ENCODE data around the gene TFAP2B.

Gene TFAP2B

GRCh38 chr6:50818673-50819072, at the start of gene TFAP2B:
Gene TFAP2B (plus strand): TSS chr6:50818871. CDS start chr6:50818892, 21 bp downstream.
- no peak for DNase-seq (ENCODE audit: low spot score)

- no peak for DNase-seq (ENCODE audit: low spot score)
Measured at GRCh38 chr6:50778696-50779095, 40.0 kb upstream of the TFAP2B start.

GRCh38 chr6:50780382-50780781, 38.3 kb upstream of the TFAP2B start:
- DNase-seq (ENCODE audit: low spot score) = no peak

GRCh38 chr6:50785921-50786320, 32.8 kb upstream of the TFAP2B start:
- no peak for DNase-seq (ENCODE audit: low spot score)

GRCh38 chr6:50791900-50792508, 26.7 kb upstream of the TFAP2B start:
- DNase-seq (ENCODE audit: low spot score) = peak; percentile 59

- DNase-seq (ENCODE audit: low spot score) = no peak
Measured at GRCh38 chr6:50792771-50793170, 25.9 kb upstream of the TFAP2B start.

- DNase-seq (ENCODE audit: low spot score) = no peak
Measured at GRCh38 chr6:50795574-50795973, 23.1 kb upstream of the TFAP2B start.

GRCh38 chr6:50804283-50804682, 14.4 kb upstream of the TFAP2B start:
- no peak for DNase-seq (ENCODE audit: low spot score)

- no peak for DNase-seq (ENCODE audit: low spot score)
Measured at GRCh38 chr6:50807035-50807434, 11.6 kb upstream of the TFAP2B start.

GRCh38 chr6:50815436-50816114, 3.1 kb upstream of the TFAP2B start:
- DNase-seq (ENCODE audit: low spot score) = peak; percentile 33

GRCh38 chr6:50816115-50816675, 2.5 kb upstream of the TFAP2B start:
- peak; percentile 72 for DNase-seq (ENCODE audit: low spot score)

GRCh38 chr6:50816947-50817645, 1.6 kb upstream of the TFAP2B start:
- no peak for DNase-seq (ENCODE audit: low spot score)

- DNase-seq (ENCODE audit: low spot score) = no peak
Measured at GRCh38 chr6:50817646-50817950, 1.1 kb upstream of the TFAP2B start.

- DNase-seq (ENCODE audit: low spot score) = no peak
Measured at GRCh38 chr6:50818020-50818419, 651 bp upstream of the TFAP2B start.

- peak; percentile 52 for DNase-seq (ENCODE audit: low spot score)
Measured at GRCh38 chr6:50819466-50819903, 814 bp downstream of the TFAP2B start.

- DNase-seq (ENCODE audit: low spot score) = no peak
Measured at GRCh38 chr6:50819904-50820868, 1.5 kb downstream of the TFAP2B start.

- DNase-seq (ENCODE audit: low spot score) = no peak
Measured at GRCh38 chr6:50820869-50821264, 2.2 kb downstream of the TFAP2B start.

- no peak for DNase-seq (ENCODE audit: low spot score)
Measured at GRCh38 chr6:50821441-50822077, 2.9 kb downstream of the TFAP2B start.

- no peak for DNase-seq (ENCODE audit: low spot score)
Measured at GRCh38 chr6:50822078-50822476, 3.4 kb downstream of the TFAP2B start.

GRCh38 chr6:50823094-50823920, 4.6 kb downstream of the TFAP2B start:
- no peak for DNase-seq (ENCODE audit: low spot score)

Measured in AG20443 (cell line).